Stimulated activated CD4-positive, alpha-beta T cell treated with anti-CD3 and anti-CD28 coated beads, TNF-alpha, amount 100 ng/mL, for 24 hours (primary cell): ENCODE results near the gene MAP3K7CL.

Experiments used
- DNase-seq, 3 experiments: peaks; one replicate each; pipeline ENCODE4 v3.0.0-alpha.2; 2020; ENCODE audit warnings: low read depth in 3 of 3

Gene MAP3K7CL

DNA sequence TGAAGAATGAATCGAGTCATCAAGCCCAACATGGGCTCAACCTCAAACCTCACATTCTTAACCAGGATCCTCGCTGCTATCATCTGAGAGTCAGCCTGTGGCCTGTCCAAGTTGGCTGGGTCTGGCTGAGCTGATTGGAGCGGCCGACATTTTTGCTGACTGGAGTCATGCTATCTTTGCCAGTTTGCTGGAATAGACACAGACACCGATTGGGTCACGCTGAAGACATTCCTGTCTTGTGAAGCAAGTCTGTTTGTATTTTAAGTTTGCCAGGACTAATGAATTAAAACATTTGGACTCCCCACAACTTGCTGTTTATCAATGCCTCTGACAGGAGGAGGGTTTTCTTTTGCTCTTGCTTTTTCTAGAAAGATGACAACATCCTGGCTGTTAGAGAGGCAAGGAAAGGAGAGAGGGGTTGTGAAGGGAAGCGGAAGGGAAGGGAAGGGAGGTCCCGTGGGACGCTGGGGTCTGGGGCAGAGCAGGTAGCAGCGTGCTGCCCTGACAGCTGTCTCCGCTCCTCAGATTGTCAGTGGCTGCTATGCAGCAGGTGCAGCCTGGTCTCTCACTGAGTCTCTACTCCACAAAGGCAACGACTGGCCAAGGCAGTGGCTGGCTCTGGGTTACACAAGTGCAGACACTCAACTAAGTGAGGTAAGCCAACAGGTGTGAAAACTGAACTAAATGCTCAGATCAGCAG lies at the start of gene MAP3K7CL:
MAP3K7CL (plus strand) TSS at position 375 of the 700 bp plus-strand sequence. CDS start 2,701 bp downstream, outside the sequence.
- DNase-seq = no peak

GRCh38 chr21:29082046-29082815 lies 48.2 kb upstream of the MAP3K7CL start:
- no peak for DNase-seq

GRCh38 chr21:29083306-29083705 lies 47.1 kb upstream of the MAP3K7CL start:
- DNase-seq = no peak

DNA sequence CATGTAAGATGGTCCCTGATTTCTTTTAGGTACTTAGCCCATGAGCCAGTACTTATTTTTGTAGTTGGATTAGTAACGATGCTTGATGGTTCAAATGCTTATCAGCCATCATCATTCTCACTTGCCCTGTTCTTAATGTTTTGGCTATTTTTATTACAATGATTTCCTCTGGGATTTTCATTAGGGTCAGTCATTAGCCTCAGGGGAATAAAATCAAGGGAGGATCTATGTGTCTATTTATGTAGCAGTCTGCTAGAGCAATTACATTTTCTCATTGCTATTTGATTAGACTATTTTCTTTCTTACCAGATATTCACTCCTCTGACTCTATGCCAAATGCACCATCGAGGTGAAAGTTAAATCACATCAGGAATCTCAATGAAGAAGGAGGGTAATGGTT lies 46.1 kb upstream of the MAP3K7CL start:
- no peak for DNase-seq

DNA sequence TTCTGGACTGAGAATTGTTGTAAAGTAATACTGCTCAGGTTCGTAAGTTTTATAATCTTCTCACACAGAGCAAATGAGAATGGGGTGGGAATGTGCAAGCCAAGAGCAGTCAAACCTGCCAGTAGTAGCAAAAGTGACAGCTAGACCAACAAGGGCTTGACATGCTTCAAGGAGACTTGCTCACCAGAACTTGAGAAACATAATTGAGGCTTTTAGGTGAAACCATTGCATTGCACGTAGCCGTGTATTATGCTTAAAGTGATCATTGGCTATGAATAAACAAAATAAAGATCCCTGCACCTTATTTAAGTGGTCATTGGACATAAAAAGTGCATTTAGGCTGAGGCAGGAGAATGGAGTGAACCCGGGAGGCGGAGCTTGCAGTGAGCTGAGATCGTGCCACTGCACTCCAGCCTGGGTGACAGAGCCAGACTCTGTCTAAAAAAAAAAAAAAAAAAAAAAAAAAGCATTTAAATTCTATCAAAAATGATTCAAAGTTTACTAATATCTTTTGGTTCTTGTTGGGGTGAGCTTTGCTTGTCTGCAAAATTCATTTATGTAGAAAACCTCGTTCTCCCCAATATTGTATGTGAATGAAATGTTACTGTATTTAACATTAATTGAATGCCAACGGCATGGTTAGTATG lies 45.2 kb upstream of the MAP3K7CL start:
- DNase-seq = no peak

DNA sequence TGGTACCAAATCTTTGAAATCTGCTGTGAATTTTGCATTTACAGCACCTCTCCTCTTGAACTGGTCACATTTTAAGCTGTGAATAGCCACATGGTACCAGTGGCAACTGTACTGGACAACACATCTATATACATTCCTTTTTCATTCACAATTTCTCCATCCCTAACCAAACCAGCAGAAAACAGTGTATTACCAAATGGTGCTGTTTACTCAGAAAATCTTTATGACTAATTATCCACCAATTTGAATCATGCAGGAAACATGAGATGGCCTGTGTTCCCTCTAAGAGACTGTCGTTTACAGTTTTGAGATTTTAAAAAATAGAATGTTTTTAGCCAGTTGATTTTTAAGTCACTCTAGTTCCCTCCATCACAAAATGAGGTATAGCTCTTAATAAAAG lies 39.4 kb upstream of the MAP3K7CL start:
- no peak for DNase-seq

DNA sequence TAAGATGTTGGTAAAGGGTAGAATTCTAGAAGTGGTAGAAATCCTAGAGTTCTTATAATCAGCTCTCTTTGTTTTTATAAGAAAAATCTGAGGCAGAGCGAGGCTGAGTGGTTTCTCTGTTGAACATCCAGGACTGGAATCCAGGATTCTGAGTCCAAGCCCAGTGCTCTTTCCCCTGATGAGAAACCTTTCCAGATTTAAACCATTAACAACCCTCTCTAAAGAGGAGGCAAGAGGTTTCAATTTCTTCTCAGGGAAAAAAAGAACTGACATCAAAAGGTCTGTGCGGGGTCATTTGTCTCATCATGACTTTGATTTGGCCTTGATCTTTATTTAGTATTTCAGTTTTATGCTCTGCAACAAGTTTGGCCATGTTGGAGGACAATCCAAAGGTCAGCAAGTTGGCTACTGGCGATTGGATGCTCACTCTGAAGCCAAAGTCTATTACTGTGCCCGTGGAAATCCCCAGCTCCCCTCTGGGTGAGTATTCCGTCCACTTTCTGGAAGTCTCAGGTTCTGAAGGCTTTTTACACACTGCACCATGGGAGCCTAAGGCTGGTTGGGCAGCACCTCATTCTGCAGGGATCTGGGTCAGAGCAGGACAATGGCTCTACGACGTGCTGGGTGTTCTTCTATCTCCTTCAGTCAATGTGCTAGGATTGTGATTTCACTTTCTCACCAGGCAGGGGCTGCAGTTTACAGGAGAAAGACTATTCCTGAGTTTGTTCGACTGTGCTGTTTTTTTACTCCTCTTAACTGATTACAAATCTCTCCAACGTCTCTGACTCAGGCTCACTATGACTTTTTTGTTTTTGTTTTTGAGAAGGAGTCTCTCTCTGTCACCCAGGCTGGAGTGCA lies 38.1 kb upstream of the MAP3K7CL start:
- no peak for DNase-seq

GRCh38 chr21:29096218-29097015 lies 34.0 kb upstream of the MAP3K7CL start:
- no peak for DNase-seq

GRCh38 chr21:29098156-29098555 lies 32.3 kb upstream of the MAP3K7CL start:
- no peak for DNase-seq

GRCh38 chr21:29102791-29103257 lies 27.6 kb upstream of the MAP3K7CL start:
- no peak for DNase-seq

- DNase-seq = no peak
These were observed 26.2 kb upstream of the MAP3K7CL start for GRCh38 chr21:29104239-29104708.

DNA sequence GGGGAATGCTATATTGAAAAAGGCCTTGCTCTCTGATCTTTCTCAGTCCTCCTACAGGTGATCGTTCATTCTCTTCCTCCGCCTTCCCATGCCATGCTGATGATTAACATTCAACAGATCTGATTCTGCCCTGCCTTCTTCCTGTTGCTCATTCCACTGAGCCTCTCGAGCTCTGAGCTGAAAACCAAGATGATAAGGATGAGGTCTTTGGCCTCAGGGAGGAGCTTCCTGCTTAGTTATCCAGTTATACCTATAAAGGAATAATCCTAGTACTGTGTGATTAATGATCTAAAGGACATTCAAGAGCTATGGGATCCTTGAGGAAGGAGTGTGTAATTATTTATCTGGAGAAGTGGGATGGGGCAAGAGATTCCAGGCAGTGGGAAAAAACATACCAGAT lies 25.2 kb upstream of the MAP3K7CL start:
- no peak for DNase-seq

DNA sequence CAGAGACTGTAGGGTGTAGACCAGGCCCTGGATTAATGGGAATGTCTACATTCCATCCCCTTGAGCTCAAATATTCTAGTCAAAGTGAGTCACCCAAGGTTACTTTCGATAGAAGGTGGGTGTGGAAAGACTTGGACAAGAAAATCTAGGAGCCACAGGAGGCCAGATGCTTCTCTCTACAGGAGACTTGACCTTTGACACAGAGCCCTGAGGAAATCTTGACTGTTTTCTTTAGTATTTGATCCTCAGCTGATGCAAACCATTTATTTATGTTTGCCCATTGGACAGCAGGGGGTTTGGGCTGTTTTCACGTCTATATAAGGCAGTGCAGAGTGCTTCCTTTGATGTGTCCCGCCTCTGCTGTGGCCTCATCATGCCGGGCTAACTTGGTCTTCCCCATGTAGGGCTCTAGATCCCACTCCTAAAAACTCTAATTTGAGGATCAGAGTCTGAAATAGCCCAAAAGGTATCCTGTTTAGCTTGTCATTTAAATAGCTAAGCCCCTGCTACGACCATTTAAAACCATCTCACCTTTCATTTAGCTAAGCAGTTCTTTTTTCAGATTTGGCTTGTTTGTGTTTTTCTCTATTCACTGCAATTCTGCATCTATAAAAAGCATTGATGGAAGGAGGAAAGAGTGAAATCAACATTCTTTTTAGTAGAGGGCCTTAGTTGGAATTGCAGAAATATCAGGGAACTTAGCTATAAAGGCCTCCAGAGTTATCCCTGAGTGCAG lies 15.5 kb upstream of the MAP3K7CL start:
- DNase-seq = no peak

DNA sequence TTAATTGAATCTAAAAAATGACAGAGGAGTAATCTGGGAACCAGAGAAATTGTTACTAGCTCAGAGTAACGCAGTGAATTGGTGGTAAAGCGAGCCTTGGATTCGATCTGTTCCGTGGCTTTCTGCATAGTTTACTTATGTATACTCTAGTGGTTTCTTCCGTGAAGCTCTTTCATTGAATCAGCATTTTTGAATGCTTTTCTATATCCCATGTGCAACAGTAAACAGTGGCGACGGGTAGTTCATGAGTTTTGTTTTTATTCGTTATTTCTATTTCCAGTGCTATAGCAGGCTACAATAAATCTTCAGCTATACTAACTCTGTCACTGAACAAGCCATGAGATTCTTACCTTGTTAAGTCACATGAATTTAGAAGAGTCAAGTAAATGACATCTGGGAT lies 14.5 kb upstream of the MAP3K7CL start:
- no peak for DNase-seq

GRCh38 chr21:29117372-29117955 lies 13.0 kb upstream of the MAP3K7CL start:
- no peak for DNase-seq

- DNase-seq = no peak
These were observed 8.7 kb upstream of the MAP3K7CL start for GRCh38 chr21:29121759-29122158.

- no peak for DNase-seq
These were observed 5.8 kb upstream of the MAP3K7CL start for GRCh38 chr21:29124645-29125044.

GRCh38 chr21:29125191-29125590 lies 5.3 kb upstream of the MAP3K7CL start:
- DNase-seq = no peak

- no peak for DNase-seq
These were observed 4.5 kb upstream of the MAP3K7CL start for GRCh38 chr21:29125979-29126378.

DNA sequence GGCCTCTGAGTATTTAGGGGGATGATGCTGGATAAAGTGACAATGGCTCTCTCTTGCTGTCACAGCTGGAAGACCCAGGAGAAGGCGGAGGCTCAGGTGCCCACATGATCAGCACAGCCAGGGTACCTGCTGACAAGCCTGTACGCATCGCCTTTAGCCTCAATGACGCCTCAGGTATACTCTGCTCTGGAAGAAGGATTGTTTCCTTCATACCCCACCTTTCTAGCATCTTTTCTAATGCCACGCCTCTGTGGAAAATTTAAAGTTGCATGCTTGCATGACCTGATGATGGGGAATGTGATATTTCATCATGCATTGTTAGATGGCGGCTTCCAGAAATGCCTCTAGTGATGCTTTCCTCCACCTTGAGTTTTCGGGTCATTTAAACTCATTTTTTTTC lies 2.8 kb downstream of the MAP3K7CL start:
- no peak for DNase-seq
